Kidney epithelial cell (primary cell): Measurements from ENCODE around the gene PSIP1. TPM values are rescaled to one million over a fixed set of nuclear protein-coding genes. Genes with fewer than 3 reads are reported as not detected.

Experiments
- DNase-seq: peaks from one replicate; pipeline ENCODE4 v3.0.0-alpha.2; 2010; ENCODE audit warnings: low read depth
- H3K27me3 ChIP-seq: 2 replicates; pipeline ENCODE4 v1.6.0; 2011; ENCODE audit warnings: low read length; ENCODE audit not compliant: control insufficient read depth, insufficient read depth
- H3K36me3 ChIP-seq: 2 replicates; pipeline ENCODE4 v1.5.1; 2011; ENCODE audit warnings: low read length; ENCODE audit not compliant: control insufficient read depth, insufficient read depth
- H3K4me3 ChIP-seq: 2 replicates; pipeline ENCODE4 v1.5.1; 2011; ENCODE audit warnings: low read depth, mild to moderate bottlenecking, control low read depth, low read length
- total RNA-seq: library from RNA; depleted of rRNA; stranded (reverse); fragments of >200 nt; gene quantifications from 2 replicates; pipeline ENCODE4 v1.2.3, GENCODE V29; 2015
- TF ChIP-seq, protein P1 (sequence below): IDR thresholded peaks from 2 replicates; pipeline ENCODE4 v1.5.1; 2011; ENCODE audit warnings: mild to moderate bottlenecking, moderate library complexity, low read length, control low read depth, inconsistent platforms; ENCODE audit not compliant: insufficient read depth, poor library complexity, severe bottlenecking

Gene PSIP1
- total RNA-seq, 1 donor from 2014 or later: 25.9 TPM

DNA sequence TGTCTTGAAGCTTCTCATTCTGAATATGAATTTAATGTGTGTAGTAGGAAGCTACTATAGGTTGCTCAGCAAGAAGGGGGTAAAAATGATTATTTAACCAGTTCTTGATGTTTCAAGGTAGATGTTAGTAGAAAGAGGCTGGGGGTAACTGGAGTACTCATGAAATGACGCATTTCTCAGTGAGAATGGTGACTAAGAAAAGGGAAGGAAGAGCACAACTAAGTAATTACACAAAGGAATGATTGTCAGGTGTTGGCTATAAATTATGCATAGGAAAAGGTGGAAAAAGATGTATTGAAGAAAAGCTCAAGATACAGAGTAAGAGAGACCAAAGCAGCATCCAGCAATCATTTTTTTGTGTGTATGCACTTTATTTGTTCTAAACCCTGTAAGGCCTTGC lies 1.4 kb upstream of the PSIP1 start:
- TF ChIP-seq, protein P1, sequence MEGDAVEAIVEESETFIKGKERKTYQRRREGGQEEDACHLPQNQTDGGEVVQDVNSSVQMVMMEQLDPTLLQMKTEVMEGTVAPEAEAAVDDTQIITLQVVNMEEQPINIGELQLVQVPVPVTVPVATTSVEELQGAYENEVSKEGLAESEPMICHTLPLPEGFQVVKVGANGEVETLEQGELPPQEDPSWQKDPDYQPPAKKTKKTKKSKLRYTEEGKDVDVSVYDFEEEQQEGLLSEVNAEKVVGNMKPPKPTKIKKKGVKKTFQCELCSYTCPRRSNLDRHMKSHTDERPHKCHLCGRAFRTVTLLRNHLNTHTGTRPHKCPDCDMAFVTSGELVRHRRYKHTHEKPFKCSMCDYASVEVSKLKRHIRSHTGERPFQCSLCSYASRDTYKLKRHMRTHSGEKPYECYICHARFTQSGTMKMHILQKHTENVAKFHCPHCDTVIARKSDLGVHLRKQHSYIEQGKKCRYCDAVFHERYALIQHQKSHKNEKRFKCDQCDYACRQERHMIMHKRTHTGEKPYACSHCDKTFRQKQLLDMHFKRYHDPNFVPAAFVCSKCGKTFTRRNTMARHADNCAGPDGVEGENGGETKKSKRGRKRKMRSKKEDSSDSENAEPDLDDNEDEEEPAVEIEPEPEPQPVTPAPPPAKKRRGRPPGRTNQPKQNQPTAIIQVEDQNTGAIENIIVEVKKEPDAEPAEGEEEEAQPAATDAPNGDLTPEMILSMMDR: no peak
- Histone ChIP-seq H3K4me3 (no peak overlapping the region), H3K27me3 (no peaks in the 10 kb centered on the region), H3K36me3 (no peaks in the 10 kb centered on the region)
- no peak for DNase-seq

DNA sequence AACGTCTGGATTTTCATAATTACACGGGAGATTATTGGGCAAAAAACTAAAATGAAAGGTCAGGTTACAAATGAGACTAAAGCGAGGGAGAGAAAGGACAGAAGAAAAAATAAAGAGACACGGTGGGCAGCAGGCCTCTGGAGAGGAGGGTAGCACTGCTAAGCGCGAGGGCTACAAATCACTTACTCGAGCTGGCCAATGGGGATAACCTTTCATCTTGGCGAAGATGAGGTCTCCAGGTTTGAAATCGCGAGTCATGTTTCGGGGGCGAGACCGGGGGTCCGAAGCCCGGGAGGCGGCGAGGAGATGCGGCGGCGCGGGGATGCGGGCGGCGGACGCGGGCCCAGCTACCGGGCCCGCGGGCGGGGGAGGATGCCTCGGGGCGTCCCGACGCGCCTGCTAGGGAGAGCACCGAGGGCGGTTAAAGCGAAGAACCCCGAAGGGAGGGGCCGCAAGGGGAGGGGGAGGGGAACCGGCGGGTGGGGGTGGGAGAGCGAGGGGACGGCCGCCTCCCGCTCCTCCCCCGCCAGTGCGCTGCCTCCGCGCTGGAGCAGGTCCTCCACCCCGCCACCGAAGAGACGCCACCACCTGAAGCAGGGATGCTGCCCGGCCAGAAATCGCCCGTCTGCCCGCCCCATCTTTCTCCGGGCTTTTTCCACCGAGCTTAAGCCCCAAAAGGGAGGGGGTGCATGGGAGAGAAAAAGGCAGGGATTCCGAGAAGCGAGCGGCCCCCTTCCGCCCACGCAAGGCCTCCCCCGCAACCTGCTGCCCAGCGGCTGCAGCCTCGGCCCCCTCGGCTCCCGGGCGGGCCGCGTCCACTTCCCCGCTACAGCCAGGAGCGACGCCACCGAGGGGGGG lies 610 bp downstream of the PSIP1 start:
- peak overlapping the region; percentile 65 for H3K4me3 ChIP-seq

DNA sequence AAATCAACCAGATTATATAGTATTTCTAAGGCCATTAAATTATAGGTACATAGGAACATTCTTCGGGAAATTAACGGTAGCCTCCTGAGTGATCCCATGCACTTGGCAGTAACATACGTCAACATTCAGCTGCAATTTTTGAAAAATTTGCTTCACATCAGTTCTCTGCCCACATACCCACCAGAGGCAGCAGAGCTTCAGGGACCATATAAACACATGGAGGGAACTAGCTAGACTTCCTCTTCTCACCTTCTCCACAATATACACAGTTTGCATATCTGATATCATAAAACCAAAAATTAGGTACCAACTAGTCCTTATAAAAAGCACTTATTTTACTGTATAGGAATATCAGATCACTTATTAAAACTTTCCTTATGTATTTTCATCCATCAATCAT lies 4.8 kb downstream of the PSIP1 start:
- peaks cover 1% of the 10 kb centered on the region for H3K36me3 ChIP-seq
- no peaks in the 10 kb centered on the region for H3K27me3 ChIP-seq
- TF ChIP-seq, protein P1: no peak
- H3K4me3 ChIP-seq: no peak overlapping the region
- DNase-seq: no peak

More for the DNA sequence above, 610 bp downstream of the PSIP1 start:
- DNase-seq: no peak
- H3K36me3 ChIP-seq: peaks cover 1% of the 10 kb centered on the region
- TF ChIP-seq, protein P1: no peak
- no peaks in the 10 kb centered on the region for H3K27me3 ChIP-seq

DNA sequence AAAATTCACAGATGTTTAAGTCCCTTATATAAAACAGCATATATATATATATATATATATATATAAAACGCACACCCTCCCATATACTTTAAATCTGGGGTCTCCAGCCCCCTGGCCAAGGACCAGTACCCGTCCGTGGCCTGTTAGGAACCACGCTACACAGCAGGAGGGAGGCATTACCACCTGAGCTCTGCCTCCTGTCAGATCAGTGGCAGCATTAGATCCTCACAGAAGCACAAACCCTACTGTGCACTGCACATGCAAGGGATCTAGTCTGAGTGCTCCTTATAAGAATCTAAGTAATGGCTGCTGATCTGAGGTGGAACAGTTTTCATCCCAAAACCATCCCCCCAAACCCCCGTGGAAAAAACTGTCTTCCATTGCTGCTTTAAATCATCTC lies 9.0 kb downstream of the PSIP1 start:
- DNase-seq: no peak
- H3K36me3 ChIP-seq: peaks cover 1% of the 10 kb centered on the region
- TF ChIP-seq, protein P1: no peak
- H3K4me3 ChIP-seq: no peak overlapping the region
- no peaks in the 10 kb centered on the region for H3K27me3 ChIP-seq

DNA sequence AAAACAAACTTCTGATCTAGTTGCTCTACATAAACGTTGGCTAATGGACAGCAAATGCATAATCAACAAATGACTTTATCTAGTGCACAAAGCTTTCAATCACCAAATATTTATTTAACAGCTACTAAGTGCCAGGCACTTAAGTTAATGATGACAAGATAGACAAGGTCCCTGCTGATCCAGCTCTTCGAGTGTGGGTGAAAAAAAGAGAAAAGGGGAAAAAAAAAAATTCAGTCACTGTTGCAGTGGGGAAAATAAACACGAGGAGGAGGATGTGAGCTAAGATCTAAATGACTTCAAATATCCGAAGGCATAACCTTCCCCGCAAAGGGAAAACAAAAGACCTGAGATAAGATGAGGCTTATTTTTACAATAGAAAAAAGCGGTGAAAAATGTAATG lies 9.6 kb downstream of the PSIP1 start:
- DNase-seq: no peak
- no peak overlapping the region for H3K4me3 ChIP-seq
- H3K27me3 ChIP-seq: no peaks in the 10 kb centered on the region
- TF ChIP-seq, protein P1: no peak
- H3K36me3 ChIP-seq: peaks cover 1% of the 10 kb centered on the region

DNA sequence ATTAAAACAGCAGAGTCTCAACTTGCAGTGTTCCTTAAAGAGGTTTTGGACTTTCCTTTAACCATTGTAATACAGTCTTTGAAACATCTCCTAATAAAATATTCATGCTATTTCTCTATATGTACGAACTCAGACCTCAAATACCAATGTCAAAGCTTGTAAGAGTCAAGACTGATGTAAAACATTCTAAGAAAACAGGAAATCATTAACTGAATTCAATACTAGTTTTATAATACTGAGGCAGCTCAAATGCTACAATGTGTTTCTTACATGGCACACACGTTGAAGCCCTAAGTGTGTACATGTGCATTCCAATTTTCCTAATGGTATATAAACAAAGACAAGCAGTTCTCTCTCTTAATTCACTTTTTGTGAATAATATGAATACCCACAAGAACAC lies 11.6 kb downstream of the PSIP1 start:
- Histone ChIP-seq H3K27me3 (no peaks in the 10 kb centered on the region), H3K36me3 (no peaks in the 10 kb centered on the region), H3K4me3 (no peak overlapping the region)
- TF ChIP-seq, protein P1: no peak
- DNase-seq: no peak
